Activated CD8-positive, alpha-beta memory T cell treated with anti-CD3 and anti-CD28 coated beads, Interleukin-2, amount 10 ng/mL, durations not matched to agents 7 days and 5 days (primary cell): ENCODE results near the gene GPR107. TPM values are rescaled to one million over a fixed set of nuclear protein-coding genes. Genes with fewer than 3 reads are reported as not detected.
A peak's percentile ranks its signal among the peaks of the same experiment; 100 is the strongest.

Source experiments
- ATAC-seq: fragments of 150-1000 bp; cut with Tn5 transposase; one replicate; pipeline ENCODE4 v1.10.0; 2021; ENCODE audit warnings: moderate library complexity
- CTCF ChIA-PET: fragments of 350-600 bp; sonication (Branson Sonifier 250); formaldehyde crosslinking; loops from one replicate; lab custom pipeline; 2021; ENCODE audit warnings: antibody characterized with exemption; lab: Charles Lee
- DNase-seq: peaks from one replicate; pipeline ENCODE4 v3.0.0-alpha.2; 2020
- H3K27ac Mint-ChIP-seq: one replicate; pipeline ENCODE4 v1.8.0; 2021; ENCODE audit warnings: mild to moderate bottlenecking, mixed read lengths
- H3K27me3 Mint-ChIP-seq: one replicate; pipeline ENCODE4 v1.8.0; 2021; ENCODE audit warnings: mixed read lengths
- H3K36me3 Mint-ChIP-seq: one replicate; pipeline ENCODE4 v1.8.0; 2021; ENCODE audit warnings: mild to moderate bottlenecking, mixed read lengths
- H3K4me1 Mint-ChIP-seq: one replicate; pipeline ENCODE4 v1.8.0; 2021; ENCODE audit warnings: mixed read lengths
- H3K4me3 Mint-ChIP-seq: one replicate; pipeline ENCODE4 v1.8.0; 2021; ENCODE audit warnings: mild to moderate bottlenecking, moderate library complexity, mixed read lengths
- H3K9me3 Mint-ChIP-seq: one replicate; pipeline ENCODE4 v1.8.0; 2022; ENCODE audit warnings: low read depth, mixed read lengths
- total RNA-seq, 2 experiments: library from RNA; stranded (reverse); gene quantifications; one replicate each; pipeline ENCODE4 v1.2.3, GENCODE V29; 2021

The GPR107 gene
- total RNA-seq, 2 experiments from 2014 or later, result 24.6 to 25.6 TPM

DNA sequence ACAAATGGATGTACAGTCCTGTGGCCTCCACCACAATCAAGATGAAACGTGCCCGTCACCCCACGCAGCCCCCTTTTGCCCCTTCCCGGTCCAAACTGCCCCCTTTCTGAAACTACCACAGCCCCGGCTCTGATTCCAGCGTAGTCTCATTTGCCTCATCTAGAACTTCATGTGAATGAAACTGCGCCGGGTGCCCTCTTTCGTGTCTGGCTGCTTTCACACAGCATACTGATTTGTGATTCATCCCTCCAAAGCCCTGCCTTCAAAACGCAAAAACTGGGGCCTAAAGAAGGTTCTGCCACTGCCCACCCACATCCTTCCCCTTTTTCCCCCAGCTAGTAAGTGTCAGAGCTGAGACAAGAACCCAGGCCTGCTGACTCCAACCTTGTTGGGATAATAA, 87.0 kb downstream of the GPR107 start:
- H3K36me3 Mint-ChIP-seq, result peaks cover 25% of the 10 kb centered on the region
- CTCF ChIA-PET, result no interaction called here
- ATAC-seq, result peak; percentile 47
- peaks cover 23% of the 10 kb centered on the region for H3K27me3 Mint-ChIP-seq
- peak; percentile 55 for DNase-seq
- H3K27ac Mint-ChIP-seq, result peak overlapping the region; percentile 16
- peaks cover 63% of the 10 kb centered on the region for H3K4me1 Mint-ChIP-seq
- no peak overlapping the region for H3K4me3 Mint-ChIP-seq
- no peaks in the 10 kb centered on the region for H3K9me3 Mint-ChIP-seq

DNA sequence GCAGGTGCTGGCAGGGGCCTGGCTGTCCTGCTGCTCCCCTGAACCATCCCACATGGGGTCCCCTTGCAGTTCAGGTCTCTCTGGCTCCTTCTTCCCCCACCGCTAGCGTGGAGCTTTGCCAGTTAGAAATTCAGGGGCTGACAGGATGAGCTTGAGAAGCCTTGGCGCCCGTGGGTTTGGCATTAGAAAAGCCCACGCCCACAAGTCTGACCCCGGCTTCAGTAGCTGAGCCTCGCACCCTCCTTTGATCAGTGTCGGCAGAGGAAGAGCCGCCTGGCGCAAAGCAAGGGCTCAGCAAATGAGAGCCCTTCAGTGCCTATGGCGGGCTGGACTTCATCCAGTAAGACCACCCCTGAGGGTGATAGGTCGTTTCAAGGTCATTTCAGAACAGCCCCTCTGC, 88.3 kb downstream of the GPR107 start:
- no peaks in the 10 kb centered on the region for H3K9me3 Mint-ChIP-seq
- H3K4me1 Mint-ChIP-seq, result peaks cover 52% of the 10 kb centered on the region
- CTCF ChIA-PET, result interaction anchor here (0.7 to 2.3 kb wide), 3 partner anchors 34 to 196 kb away, joined by 3 to 8 read pairs (median 3); no protein-coding TSS in a partner anchor
- H3K27me3 Mint-ChIP-seq, result peaks cover 32% of the 10 kb centered on the region
- no peak for DNase-seq
- H3K36me3 Mint-ChIP-seq, result peaks cover 11% of the 10 kb centered on the region
- H3K4me3 Mint-ChIP-seq, result no peak overlapping the region
- no peak overlapping the region for H3K27ac Mint-ChIP-seq
- no peak for ATAC-seq

DNA sequence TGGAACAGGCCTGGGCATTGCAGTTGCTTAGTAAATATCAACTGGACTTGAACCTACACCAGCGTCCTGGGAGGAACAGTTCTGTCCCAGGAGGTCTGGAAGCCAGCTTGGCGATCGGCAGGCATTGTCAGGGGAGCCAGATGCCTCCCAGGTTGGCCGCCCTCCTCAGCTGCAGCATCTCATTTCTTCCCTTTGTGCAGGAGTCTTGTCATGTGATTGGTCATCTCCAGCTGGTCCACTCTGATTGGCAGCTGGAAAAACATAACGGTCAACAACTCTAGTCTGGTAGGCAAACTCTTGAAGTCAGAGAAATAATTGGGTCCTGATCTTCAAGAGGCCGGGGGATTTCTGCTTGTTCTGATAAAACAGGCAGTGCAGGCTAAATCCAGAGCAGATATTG, 88.9 kb downstream of the GPR107 start:
- Mint-ChIP-seq H3K27me3 (peaks cover 38% of the 10 kb centered on the region), H3K36me3 (peaks cover 5% of the 10 kb centered on the region), H3K9me3 (no peaks in the 10 kb centered on the region), H3K27ac (no peak overlapping the region), H3K4me1 (peaks cover 51% of the 10 kb centered on the region), H3K4me3 (no peak overlapping the region)
- no peak for ATAC-seq
- DNase-seq, result no peak
- CTCF ChIA-PET, result interaction anchor here (1.1 to 2.3 kb wide), 3 partner anchors 35 to 94 kb away, joined by 3 to 8 read pairs (median 7); no protein-coding TSS in a partner anchor

DNA sequence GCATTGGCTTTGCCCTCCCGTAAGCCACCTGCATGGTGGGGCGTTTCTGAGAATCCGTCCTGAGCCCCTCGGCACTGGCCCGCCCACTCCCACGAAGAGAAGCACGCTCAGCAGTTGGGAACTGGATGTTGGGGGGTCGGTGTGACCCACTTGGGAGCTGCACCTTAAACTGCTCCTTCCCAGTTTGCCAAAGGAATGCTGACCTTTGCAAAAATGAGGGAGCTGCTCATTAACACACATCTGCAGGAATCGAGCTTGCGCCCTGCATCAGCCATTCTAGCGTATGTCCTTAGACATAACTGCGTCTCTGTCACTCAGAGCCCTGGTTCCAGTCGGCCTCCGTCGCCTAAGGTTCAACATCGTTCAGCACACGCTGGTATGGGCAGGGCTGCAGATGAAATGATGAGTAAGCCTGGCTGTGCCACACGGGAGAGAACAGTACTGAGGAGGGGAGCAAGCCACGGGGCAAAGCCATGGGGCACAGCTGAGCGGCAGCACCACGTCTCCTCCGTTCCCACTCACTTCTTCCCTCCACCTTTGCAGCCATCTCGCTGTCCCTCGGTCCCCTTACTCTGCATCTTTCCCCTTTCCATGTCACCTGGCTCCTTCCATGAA, 89.7 kb downstream of the GPR107 start:
- H3K4me1 Mint-ChIP-seq, result peaks cover 46% of the 10 kb centered on the region
- H3K4me3 Mint-ChIP-seq, result no peak overlapping the region
- CTCF ChIA-PET, result interaction anchor here (1.1 to 2.3 kb wide), 4 partner anchors 13 to 98 kb away, joined by 4 to 8 read pairs (median 6); no protein-coding TSS in a partner anchor
- ATAC-seq (no peak), DNase-seq (no peak)
- peaks cover 40% of the 10 kb centered on the region for H3K27me3 Mint-ChIP-seq
- H3K27ac Mint-ChIP-seq, result no peak overlapping the region
- no peaks in the 10 kb centered on the region for H3K9me3 Mint-ChIP-seq
- H3K36me3 Mint-ChIP-seq, result peaks cover 3% of the 10 kb centered on the region

DNA sequence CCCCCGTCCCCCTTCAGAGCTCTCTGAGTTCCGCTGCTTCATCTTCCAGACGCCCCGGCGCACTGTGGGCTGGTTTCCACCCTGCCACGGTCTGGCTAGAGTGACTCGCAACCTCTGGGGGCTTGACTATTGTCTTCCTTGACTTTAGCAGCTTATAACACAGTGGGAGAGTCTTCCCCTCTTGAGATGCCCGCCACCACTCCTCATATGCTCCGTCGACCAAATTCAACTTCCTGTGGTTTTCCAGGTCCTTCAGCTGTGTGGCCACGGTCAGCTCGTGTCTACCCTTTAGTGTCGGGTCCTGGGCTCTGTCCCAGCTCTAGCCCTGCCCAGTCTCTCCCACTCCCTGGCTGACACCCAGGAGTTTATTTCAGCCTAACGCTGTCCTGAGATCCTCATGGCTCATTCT, 90.3 kb downstream of the GPR107 start:
- H3K4me3 Mint-ChIP-seq, result peak overlapping the region; percentile 10
- no peak overlapping the region for H3K27ac Mint-ChIP-seq
- H3K36me3 Mint-ChIP-seq, result no peaks in the 10 kb centered on the region
- peaks cover 40% of the 10 kb centered on the region for H3K27me3 Mint-ChIP-seq
- peak; percentile 43 for ATAC-seq
- no peak for DNase-seq
- CTCF ChIA-PET, result interaction anchor here (1.1 to 2.3 kb wide), 4 partner anchors 14 to 98 kb away, joined by 4 to 8 read pairs (median 6); no protein-coding TSS in a partner anchor
- no peaks in the 10 kb centered on the region for H3K9me3 Mint-ChIP-seq
- H3K4me1 Mint-ChIP-seq, result peaks cover 40% of the 10 kb centered on the region

DNA sequence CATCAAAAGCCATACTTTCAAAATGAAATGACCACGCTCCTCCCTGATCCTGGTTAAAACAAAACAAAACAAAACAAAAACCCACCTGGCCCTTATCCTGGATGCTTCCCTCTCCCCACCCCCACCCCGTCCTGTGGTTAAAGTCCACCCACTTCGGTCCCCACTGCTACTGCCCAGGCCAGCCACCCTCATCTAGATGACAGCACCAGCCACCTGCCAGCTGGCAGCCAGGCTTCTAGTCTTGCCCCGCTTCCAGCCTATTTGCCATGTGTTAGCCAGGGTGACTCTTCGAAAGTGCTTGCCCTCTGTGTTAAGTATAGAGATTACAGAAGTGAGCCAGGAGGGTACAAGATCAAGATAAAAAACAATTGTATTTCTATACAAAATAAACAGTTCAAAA, 91.0 kb downstream of the GPR107 start:
- Mint-ChIP-seq H3K9me3 (no peaks in the 10 kb centered on the region), H3K36me3 (no peaks in the 10 kb centered on the region), H3K27ac (no peak overlapping the region), H3K4me1 (peaks cover 35% of the 10 kb centered on the region), H3K4me3 (no peak overlapping the region), H3K27me3 (peaks cover 40% of the 10 kb centered on the region)
- ATAC-seq (no peak), DNase-seq (no peak)
- CTCF ChIA-PET, result interaction anchor here (1.3 to 2.3 kb wide), 3 partner anchors 15 to 92 kb away, joined by 4 to 8 read pairs (median 7); no protein-coding TSS in a partner anchor

DNA sequence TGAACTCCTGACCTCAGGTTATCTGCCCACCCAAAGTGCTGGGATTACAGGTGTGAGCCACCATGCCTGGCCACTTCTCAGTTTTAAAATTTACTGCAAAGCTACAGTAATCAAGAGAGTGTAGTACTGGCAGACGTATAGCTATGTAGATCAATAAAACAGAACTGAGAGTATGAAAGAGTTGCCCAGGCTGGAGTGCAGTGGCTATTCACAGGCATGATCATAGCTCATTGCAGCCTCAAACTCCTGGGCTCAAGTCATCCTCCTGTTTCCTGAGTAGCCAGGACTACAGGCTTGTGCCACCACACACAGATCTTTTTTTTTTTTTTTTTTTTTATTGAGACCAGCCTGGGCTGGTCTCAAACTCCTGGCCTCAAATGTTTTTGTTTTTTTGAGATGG, 92.0 kb downstream of the GPR107 start:
- Mint-ChIP-seq H3K27me3 (peaks cover 40% of the 10 kb centered on the region), H3K27ac (no peak overlapping the region), H3K4me1 (peaks cover 25% of the 10 kb centered on the region), H3K4me3 (no peak overlapping the region), H3K9me3 (no peaks in the 10 kb centered on the region), H3K36me3 (no peaks in the 10 kb centered on the region)
- DNase-seq, result no peak
- no peak for ATAC-seq
- CTCF ChIA-PET, result interaction anchor here (0.6 to 2.6 kb wide), 3 partner anchors 39 to 205 kb away, joined by 4 to 11 read pairs (median 5); no protein-coding TSS in a partner anchor

DNA sequence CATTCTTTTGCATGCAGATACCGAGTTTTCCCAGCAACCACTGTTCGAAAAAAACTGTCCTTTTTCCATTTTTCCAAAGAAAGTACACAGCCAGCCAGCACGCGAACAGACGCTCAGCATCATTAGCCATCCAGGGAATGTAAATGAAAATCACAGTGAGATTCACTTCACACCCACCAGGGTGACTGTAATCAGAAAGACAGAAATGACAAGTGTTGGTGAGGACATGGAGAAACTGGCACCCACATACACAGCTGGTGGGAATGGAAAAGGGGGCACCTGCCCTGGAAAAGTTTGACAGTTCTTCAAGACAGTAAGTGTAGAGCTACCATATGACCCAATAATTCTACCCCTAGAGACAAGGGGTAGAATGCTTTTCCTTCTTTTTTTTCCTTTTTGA, 93.5 kb downstream of the GPR107 start:
- Mint-ChIP-seq H3K9me3 (no peaks in the 10 kb centered on the region), H3K27ac (no peak overlapping the region), H3K27me3 (peaks cover 40% of the 10 kb centered on the region), H3K4me3 (no peak overlapping the region), H3K4me1 (peaks cover 15% of the 10 kb centered on the region), H3K36me3 (no peaks in the 10 kb centered on the region)
- CTCF ChIA-PET, result interaction anchor here (2.6 kb wide), 1 partner anchor 40 kb away, joined by 11 read pairs; no protein-coding TSS in a partner anchor
- no peak for DNase-seq
- no peak for ATAC-seq

DNA sequence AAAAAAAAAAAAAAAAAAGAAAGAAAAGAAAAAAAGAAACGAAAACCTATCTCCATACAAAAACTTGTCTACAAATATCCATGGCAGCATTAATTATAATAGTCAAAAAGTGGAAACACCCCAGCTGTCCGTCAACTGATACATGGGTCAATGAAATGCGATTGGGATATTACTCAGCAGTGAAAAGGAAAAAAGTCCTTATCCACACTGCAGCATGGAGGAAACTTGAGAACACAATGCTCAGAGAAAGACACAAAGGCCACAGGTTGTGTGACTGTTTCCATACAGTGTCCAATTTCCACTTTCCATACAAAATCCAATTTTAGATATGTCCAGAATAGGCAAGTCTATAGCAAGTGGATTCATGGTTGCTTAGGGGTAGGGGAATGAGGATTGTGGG, 94.2 kb downstream of the GPR107 start:
- ATAC-seq (no peak), DNase-seq (no peak)
- peaks cover 15% of the 10 kb centered on the region for H3K4me1 Mint-ChIP-seq
- H3K9me3 Mint-ChIP-seq, result no peaks in the 10 kb centered on the region
- no peaks in the 10 kb centered on the region for H3K36me3 Mint-ChIP-seq
- no peak overlapping the region for H3K4me3 Mint-ChIP-seq
- H3K27me3 Mint-ChIP-seq, result peaks cover 40% of the 10 kb centered on the region
- no peak overlapping the region for H3K27ac Mint-ChIP-seq
- CTCF ChIA-PET, result interaction anchor here (0.7 to 2.6 kb wide), 2 partner anchors 13 to 41 kb away, joined by 4 to 11 read pairs; no protein-coding TSS in a partner anchor

DNA sequence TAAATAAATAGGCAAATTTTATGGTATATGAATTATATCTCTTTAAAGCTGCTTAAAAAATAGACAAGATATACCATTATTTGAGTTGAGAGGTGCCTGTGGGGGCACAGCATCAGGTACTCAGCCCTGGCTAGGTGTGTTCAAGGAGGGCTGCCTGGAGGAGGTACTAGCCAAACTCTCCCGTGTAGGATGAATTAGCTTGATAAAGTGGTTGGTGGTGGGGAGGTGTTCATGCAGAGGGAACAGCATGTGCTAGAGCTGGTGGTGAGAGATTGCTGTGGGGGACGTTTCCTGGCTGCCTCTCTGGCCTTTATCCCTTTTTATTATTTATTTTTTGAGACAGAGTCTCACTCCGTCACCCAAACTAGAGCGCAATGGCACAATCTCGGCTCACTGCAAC, 95.3 kb downstream of the GPR107 start:
- ATAC-seq (no peak), DNase-seq (no peak)
- peaks cover 7% of the 10 kb centered on the region for H3K4me1 Mint-ChIP-seq
- H3K9me3 Mint-ChIP-seq, result no peaks in the 10 kb centered on the region
- no peaks in the 10 kb centered on the region for H3K36me3 Mint-ChIP-seq
- CTCF ChIA-PET, result interaction anchor here (0.9 to 1.0 kb wide), 2 partner anchors 41 to 87 kb away, joined by 3 read pairs; no protein-coding TSS in a partner anchor
- H3K27ac Mint-ChIP-seq, result no peak overlapping the region
- peaks cover 30% of the 10 kb centered on the region for H3K27me3 Mint-ChIP-seq
- no peak overlapping the region for H3K4me3 Mint-ChIP-seq

DNA sequence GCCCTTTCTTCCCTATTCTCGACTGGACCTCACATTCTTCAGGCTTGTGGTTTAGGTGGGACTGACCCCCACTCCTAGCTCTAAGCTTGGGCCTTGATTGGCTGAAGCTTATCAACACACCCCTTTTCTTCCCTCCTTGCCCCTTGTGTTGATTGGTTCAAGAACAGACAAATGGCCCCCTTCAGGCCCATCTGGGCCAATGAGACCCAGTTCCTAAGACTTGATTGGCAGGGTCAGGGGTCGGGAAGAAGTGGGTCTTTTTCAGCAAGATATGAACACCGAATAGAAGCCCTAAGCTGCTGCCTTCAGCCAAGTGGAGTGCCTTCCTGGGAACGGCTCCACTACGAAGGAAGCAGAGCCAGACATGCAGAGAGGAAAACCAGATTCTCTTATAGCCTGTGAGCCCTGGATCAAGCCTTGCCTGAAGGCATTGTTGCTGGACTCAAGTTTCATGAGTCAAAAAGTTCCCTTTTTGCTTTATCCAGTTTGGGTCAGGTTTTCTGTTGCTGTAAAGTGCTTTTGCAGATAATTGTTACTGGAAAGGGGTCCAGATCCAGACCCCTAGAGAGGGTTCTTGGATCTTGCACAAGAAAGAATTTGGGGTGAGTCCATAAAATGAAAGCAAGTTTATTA, 96.1 kb downstream of the GPR107 start:
- H3K4me3 Mint-ChIP-seq, result no peak overlapping the region
- H3K27me3 Mint-ChIP-seq, result peaks cover 25% of the 10 kb centered on the region
- no peak overlapping the region for H3K27ac Mint-ChIP-seq
- no peak for DNase-seq
- H3K36me3 Mint-ChIP-seq, result no peaks in the 10 kb centered on the region
- no peak for ATAC-seq
- no peaks in the 10 kb centered on the region for H3K9me3 Mint-ChIP-seq
- H3K4me1 Mint-ChIP-seq, result peaks cover 1% of the 10 kb centered on the region
- CTCF ChIA-PET, result interaction anchor here (0.9 to 1.0 kb wide), 2 partner anchors 42 to 87 kb away, joined by 3 read pairs; no protein-coding TSS in a partner anchor

DNA sequence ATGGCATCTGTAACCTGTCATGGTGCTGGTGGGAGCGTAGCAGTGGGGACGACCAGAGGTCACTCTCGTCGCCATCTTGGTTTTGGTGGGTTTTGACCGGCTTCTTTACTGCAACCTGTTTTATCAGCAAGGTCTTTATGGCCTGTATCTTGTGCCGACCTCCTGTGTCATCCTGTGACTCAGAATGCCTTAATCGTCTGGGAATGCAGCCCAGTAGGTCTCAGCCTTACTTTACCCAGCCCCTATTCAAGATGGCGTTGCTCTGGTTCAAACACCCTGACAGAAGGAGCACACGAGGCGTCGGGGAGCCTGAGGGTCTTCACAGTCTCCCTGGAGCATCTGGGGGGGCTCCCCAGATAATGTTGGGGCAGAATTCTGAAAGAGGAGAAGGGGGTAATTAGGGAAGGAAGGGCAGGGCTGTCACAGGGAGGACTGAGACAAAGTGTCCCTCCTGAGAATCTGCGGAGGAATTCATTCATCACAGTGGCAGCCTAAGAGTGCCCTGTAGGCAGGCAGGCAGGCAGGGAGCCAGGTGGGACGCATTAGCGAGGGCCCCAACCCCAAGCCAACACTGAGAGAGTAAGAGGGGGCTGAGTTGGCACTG, 97.2 kb downstream of the GPR107 start:
- no peaks in the 10 kb centered on the region for H3K9me3 Mint-ChIP-seq
- no peak for DNase-seq
- peaks cover 16% of the 10 kb centered on the region for H3K27me3 Mint-ChIP-seq
- CTCF ChIA-PET, result no interaction called here
- no peak overlapping the region for H3K27ac Mint-ChIP-seq
- H3K4me3 Mint-ChIP-seq, result no peak overlapping the region
- no peaks in the 10 kb centered on the region for H3K36me3 Mint-ChIP-seq
- no peak for ATAC-seq
- no peaks in the 10 kb centered on the region for H3K4me1 Mint-ChIP-seq

DNA sequence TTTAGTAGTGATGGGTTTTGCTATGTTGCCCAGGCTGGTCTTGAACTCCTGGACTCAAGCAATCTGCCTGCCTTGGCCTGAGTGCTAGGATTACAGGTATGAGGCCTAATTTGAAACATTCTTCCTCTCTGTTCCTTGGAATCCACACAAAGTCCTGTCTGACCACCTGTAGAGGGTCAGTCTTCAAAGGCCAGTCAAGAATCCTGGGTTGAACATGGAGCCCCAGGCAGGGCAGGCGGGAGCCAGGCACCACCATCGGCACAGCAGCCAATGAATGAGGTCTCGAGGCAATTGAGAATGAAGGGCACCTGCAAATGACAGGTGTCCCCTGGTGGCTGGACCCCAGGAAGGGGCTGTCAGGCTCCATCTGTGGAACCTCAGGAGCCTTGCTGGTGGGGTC, 101.1 kb downstream of the GPR107 start:
- Mint-ChIP-seq H3K9me3 (no peaks in the 10 kb centered on the region), H3K27me3 (no peaks in the 10 kb centered on the region), H3K4me1 (no peaks in the 10 kb centered on the region), H3K36me3 (no peaks in the 10 kb centered on the region), H3K4me3 (no peak overlapping the region), H3K27ac (no peak overlapping the region)
- CTCF ChIA-PET, result interaction anchor here (1.2 kb wide), 2 partner anchors 20 to 47 kb away, joined by 3 read pairs; no protein-coding TSS in a partner anchor
- DNase-seq, result no peak
- no peak for ATAC-seq
